H54 (cell line): Measurements from ENCODE around the gene ZBTB42.
A peak's percentile ranks its signal among the peaks of the same experiment; 100 is the strongest.

ENCODE experiments used
- DNase-seq: peaks from one replicate; pipeline ENCODE4 v3.0.0; 2011; ENCODE audit warnings: low spot score, mixed read lengths; ENCODE audit not compliant: insufficient read length
- FAIRE-seq: peaks from 3 replicates; lab custom pipeline; 2011; peaks lifted over from hg19 to GRCh38; lab: Jason Lieb, UNC
- POLR2A ChIP-seq: IDR thresholded peaks from 2 replicates; pipeline ENCODE4 v1.6.1; 2011; ENCODE audit warnings: low read depth, mild to moderate bottlenecking, low read length

The ZBTB42 gene

DNA sequence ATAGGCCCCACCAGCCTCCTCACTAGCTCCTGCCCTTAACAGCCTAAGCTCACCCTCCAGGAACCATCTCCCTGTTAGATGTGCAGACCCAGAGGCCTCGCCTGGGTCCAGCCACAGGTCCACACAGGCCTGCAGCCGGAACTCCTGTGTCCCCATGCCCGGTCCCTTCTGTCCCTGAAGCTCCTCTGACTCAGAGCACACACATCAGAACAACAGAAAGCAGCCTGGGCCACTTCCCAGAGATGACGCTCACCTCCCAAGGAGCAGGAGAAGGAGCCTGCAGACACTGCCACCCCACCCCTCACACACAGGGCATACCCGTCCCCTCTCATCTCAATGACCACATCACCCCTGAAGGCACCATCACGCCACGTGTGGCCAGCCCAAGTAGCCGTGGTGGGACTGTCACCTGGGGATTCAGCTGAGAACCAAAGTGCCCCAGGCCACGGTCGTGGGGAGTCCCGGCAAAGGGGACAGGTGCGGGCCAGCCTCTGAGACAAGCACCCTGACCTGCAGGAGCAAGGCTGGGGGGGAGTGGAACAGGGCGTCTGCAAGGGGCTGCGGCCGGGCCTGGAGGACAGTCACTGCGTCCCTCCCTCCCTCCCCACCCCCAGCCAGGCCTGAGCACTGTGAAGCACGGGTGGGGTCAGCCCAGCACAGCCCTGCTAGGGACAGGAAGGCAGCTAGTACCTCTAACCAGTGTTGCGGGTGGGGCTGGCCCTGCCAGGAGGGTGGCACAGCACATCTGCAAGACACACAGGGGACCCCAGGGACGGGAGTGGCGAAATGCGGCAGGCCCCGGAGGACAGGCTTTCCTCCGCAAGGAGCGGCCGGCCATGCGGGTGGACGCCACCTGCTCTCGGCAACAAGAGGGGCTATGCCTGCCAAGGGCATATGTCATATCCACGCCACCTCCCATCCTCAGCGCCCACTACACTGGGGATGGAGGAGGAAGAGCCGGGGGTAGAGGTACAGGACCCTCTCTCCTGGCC, 10.9 kb upstream of the ZBTB42 start:
- FAIRE-seq (no peak), DNase-seq (no peak)
- TF ChIP-seq POLR2A: no peak

DNA sequence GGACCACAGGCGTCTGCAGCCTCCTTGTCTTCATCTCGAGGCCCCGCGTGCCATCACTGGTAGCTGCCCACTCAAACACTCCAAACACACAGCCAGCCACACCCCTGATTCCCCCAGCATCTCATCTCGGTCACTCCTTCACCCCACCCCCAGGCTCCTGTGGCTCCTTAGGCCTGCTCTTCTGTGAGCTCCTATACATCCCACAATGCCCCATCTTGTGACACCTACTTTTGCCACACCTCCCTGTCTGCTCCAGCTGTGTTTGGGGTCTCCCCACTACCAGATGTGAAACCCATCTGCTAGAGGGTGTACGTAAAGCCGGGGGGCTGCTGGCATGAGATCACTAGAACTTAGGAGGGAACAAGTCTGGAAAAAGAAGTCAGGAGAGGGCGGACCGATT, 9.5 kb upstream of the ZBTB42 start:
- DNase-seq (no peak), FAIRE-seq (no peak)
- no peak for TF ChIP-seq POLR2A

DNA sequence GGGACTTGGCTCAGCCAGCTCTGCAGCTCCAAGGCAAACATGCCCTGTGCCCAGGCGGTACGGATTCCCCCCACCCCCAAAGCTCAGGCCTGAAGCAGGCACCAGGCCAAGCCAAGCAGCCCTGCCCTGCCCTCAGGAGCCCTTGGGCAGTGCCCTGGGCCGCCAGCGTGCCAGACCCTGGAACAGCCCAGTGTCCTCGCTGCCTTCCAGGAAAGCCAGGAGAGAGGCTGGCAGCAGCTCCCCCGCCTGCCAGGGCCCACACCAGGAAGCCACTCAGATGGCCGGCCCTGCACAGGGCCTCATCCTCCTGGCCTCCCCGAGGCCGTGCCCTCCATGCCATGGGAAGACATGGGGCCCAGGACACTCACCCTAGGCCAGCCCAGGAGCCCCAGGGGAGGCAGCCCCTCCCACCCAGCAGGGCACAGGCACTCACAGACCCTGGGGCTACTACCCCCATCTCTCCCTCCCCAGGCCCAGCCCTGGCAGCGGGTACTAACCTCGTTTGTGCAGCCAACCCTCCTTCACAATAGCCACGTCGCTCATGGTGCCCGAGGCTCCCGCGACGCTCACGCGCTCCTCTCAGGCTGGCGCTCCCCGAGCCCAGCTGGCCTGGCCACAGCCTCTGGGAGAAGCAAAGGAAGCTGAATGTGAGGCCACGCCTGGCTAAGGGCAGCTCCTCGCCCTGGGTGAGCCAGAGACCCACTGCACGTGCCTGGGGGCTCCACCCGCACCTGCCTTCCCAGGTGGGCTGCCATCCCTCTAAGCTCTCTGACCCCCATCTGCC, 8.6 kb upstream of the ZBTB42 start:
- no peak for TF ChIP-seq POLR2A
- no peak for FAIRE-seq
- no peak for DNase-seq

GRCh38 chr14:104792945-104793702, 7.8 kb upstream of the ZBTB42 start:
- TF ChIP-seq POLR2A: no peak
- DNase-seq (no peak), FAIRE-seq (no peak)

- DNase-seq: no peak
- no peak for FAIRE-seq
- no peak for TF ChIP-seq POLR2A
Observed at GRCh38 chr14:104793703-104793959, 7.3 kb upstream of the ZBTB42 start.

- no peak for FAIRE-seq
- TF ChIP-seq POLR2A: no peak
- no peak for DNase-seq
Observed at GRCh38 chr14:104794099-104794498, 6.8 kb upstream of the ZBTB42 start.

DNA sequence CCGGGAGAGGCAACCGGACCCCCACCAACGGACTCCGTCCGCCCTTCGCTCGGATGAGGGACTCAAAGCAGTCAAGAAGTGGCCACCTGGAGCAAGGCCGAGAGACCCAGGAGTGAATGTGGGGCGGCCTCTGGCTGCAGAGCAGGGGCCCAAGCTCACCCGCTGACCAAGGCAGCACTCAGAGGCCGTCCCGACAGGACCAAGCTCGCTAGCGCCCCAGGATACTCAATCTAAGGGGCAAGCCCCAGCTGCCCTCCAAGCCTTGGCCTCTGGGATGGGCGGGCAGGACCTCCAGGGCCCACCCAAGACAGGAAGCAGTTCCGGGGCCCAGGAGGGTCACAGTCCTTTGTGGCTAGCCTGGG, 6.3 kb upstream of the ZBTB42 start:
- no peak for TF ChIP-seq POLR2A
- FAIRE-seq: no peak
- DNase-seq: peak; percentile 82

DNA sequence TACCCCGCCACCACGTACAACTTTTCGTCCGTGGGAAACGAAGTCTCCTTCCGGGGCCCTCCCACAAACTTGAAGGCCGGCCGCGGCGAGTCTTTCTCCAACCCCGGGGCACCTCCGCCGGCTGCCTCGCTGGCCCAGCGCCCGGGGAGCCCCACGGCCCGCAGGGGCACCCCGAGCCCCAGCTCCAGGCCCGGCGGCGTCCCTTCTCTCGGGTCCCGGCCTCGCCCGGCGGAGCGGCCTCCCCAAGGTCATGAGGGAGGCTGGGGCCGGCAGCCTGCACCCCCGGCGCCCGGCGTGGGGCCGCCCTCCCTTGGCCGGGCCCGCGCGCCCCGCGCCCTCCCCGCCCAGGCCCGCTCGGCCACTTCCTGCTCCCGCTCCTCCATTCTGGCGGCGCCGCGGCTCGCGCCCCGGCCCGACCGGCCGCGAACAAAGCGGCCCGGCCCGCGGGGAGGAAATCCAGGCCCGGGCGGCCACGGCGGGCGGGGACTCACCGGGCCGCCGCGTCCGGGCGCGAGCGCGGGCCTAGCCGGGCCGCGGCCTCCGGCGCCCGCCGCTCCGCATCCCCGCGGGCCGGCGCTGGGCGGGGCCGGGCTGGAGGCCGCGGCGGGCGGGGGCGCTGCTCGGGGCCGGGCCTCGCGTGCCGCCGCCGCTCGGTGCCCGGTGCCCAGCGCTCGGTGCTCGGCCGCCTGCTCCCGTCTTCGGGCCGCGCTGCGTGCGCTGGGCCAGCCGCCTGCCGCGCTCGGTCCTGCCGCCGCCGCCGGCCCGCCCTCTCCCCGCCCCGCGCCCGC, 5.7 kb upstream of the ZBTB42 start, which contains the start of gene AKT1:
AKT1 (minus strand) TSS at position 756 of the 788 bp plus-strand sequence. CDS start 3,105 bp downstream, outside the sequence.
- peak; percentile 66 for DNase-seq
- peak; percentile 60 for TF ChIP-seq POLR2A
- no peak for FAIRE-seq

- DNase-seq (peak; percentile 85), FAIRE-seq (no peak)
- TF ChIP-seq POLR2A: peak; percentile 25; the same call in 1 of the 2 replicates
Observed at GRCh38 chr14:104795781-104796686, 4.9 kb upstream of the ZBTB42 start.

- no peak for FAIRE-seq
- no peak for DNase-seq
- no peak for TF ChIP-seq POLR2A
Observed at GRCh38 chr14:104796687-104797081, 4.2 kb upstream of the ZBTB42 start.

- FAIRE-seq: no peak
Observed at GRCh38 chr14:104797115-104798044, 3.5 kb upstream of the ZBTB42 start.

More at GRCh38 chr14:104797115-104798044, 3.5 kb upstream of the ZBTB42 start:
- TF ChIP-seq POLR2A: no peak
- peak; percentile 51 for DNase-seq
